Calu3 (cell line): Measurements from ENCODE around the gene CCDC15. TPM values are rescaled to one million over a fixed set of nuclear protein-coding genes. Genes with fewer than 3 reads are reported as not detected.

Experiments used
- BruUV-seq: library from RNA; stranded (reverse); fragments of 400-500 nt; replicated peaks from 2 replicates; lab custom pipeline; 2021; lab: Mats Ljungman, UMichigan
- CTCF ChIA-PET: fragments of 300-600 bp; sonication (Branson Sonifier 250); formaldehyde crosslinking; loops from one replicate; lab custom pipeline; 2022; ENCODE audit warnings: antibody characterized with exemption; lab: Charles Lee
- DNase-seq: peaks from one replicate; pipeline ENCODE4 v3.0.0; 2022
- H3K27ac Mint-ChIP-seq: one replicate; pipeline ENCODE4 v1.8.0; 2022; ENCODE audit warnings: mixed read lengths; ENCODE audit not compliant: unreplicated experiment
- H3K27me3 Mint-ChIP-seq: one replicate; pipeline ENCODE4 v1.8.0; 2022; ENCODE audit warnings: mixed read lengths; ENCODE audit not compliant: unreplicated experiment
- H3K36me3 Mint-ChIP-seq: one replicate; pipeline ENCODE4 v1.8.0; 2022; ENCODE audit warnings: mild to moderate bottlenecking, moderate library complexity, mixed read lengths; ENCODE audit not compliant: insufficient read depth, unreplicated experiment
- H3K4me1 Mint-ChIP-seq: one replicate; pipeline ENCODE4 v1.8.0; 2022; ENCODE audit warnings: mild to moderate bottlenecking, low read depth, mixed read lengths; ENCODE audit not compliant: unreplicated experiment
- H3K4me3 Mint-ChIP-seq: one replicate; pipeline ENCODE4 v1.8.0; 2022; ENCODE audit warnings: mild to moderate bottlenecking, low read depth, moderate library complexity, mixed read lengths; ENCODE audit not compliant: unreplicated experiment
- H3K9me3 Mint-ChIP-seq: one replicate; pipeline ENCODE4 v1.8.0; 2022; ENCODE audit warnings: low read depth, mixed read lengths; ENCODE audit not compliant: unreplicated experiment
- intact Hi-C: fragments of 100-400 bp; cut with micrococcal nuclease; formaldehyde crosslinking; loops from one replicate; pipeline ENCODE4 v1.10.0; 2022; ENCODE audit not compliant: unreplicated experiment
- total RNA-seq: library from RNA; stranded (reverse); gene quantifications from 2 replicates; pipeline ENCODE4 v1.2.3, GENCODE V29; 2022
- TF ChIP-seq, protein P1 (sequence below): fragments of 200-600 bp; IDR thresholded peaks from one replicate; pipeline ENCODE4 v1.8.0; 2022; ENCODE audit warnings: antibody characterized with exemption; ENCODE audit not compliant: unreplicated experiment

Gene CCDC15
- total RNA-seq, 1 experiment from 2014 or later: 2.3 TPM

DNA sequence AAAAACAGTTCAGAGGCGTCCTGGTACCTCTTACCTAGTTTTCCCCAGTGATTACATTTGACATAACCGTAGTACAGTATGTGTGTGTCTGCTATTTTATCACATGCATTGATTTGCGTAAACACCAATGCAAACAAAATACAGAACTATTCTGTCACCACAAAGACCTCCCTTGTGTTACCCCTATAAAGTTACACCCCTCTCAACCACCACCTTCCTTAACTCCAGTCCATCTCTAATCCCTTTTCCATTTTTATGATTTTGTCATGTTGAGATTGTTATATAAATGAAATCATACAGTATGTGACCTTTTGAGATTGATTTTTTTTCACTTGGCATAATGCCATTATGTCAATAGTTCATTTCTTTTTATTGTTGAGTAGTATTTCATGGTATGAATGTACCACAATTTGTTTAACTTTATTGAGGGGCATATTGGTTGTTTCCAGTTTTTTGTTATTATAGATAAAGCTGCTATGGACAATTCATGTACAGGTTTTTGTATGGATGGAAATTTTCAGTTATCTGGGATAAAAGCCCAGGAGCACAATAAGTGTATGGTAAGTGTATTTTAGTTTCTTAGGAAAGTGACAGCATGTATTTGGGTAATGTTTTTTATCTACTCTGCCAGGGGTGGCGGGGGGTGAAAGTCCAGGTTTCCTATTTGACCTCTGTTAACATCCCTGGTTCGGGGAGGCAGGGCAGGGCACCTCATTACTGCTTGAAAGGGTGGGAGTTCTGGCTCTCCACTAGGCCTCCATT, 103.1 kb downstream of the CCDC15 start:
- CTCF ChIA-PET: no interaction called here
- DNase-seq: no peak
- Mint-ChIP-seq H3K27me3 (no peaks in the 10 kb centered on the region), H3K9me3 (no peaks in the 10 kb centered on the region), H3K36me3 (no peaks in the 10 kb centered on the region), H3K4me3 (no peak overlapping the region), H3K4me1 (peaks cover 36% of the 10 kb centered on the region), H3K27ac (no peak overlapping the region)
- BruUV-seq: no TSS peak
- TF ChIP-seq, protein P1, sequence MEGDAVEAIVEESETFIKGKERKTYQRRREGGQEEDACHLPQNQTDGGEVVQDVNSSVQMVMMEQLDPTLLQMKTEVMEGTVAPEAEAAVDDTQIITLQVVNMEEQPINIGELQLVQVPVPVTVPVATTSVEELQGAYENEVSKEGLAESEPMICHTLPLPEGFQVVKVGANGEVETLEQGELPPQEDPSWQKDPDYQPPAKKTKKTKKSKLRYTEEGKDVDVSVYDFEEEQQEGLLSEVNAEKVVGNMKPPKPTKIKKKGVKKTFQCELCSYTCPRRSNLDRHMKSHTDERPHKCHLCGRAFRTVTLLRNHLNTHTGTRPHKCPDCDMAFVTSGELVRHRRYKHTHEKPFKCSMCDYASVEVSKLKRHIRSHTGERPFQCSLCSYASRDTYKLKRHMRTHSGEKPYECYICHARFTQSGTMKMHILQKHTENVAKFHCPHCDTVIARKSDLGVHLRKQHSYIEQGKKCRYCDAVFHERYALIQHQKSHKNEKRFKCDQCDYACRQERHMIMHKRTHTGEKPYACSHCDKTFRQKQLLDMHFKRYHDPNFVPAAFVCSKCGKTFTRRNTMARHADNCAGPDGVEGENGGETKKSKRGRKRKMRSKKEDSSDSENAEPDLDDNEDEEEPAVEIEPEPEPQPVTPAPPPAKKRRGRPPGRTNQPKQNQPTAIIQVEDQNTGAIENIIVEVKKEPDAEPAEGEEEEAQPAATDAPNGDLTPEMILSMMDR: no peak
- intact Hi-C loops: loop anchor here (5.0 kb wide), 1 partner anchor 85 kb away; no protein-coding TSS in a partner anchor

DNA sequence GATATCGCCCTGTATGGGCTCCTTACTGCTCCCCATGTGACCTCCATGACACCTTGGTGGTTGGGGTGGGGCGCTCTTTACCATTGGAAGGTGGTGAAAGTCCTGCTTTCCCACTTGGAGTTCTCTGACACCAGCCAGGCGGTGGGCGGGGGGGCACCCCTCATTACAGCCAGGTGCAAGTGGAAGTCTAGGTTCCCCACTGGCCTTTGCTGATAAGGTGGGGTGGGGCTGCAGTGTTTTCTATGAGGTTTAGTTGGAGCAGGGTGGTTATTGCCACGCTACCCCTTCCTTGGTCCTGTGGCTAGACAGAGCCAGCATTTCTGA, 103.7 kb downstream of the CCDC15 start:
- H3K27me3 Mint-ChIP-seq: no peaks in the 10 kb centered on the region
- H3K36me3 Mint-ChIP-seq: peaks cover 3% of the 10 kb centered on the region
- intact Hi-C loops: loop anchor here (5.0 kb wide), 1 partner anchor 85 kb away; no protein-coding TSS in a partner anchor
- H3K4me1 Mint-ChIP-seq: peaks cover 36% of the 10 kb centered on the region
- H3K4me3 Mint-ChIP-seq: no peak overlapping the region
- no peak for DNase-seq
- CTCF ChIA-PET: no interaction called here
- H3K9me3 Mint-ChIP-seq: no peaks in the 10 kb centered on the region
- BruUV-seq: no TSS peak
- TF ChIP-seq, protein P1: no peak
- no peak overlapping the region for H3K27ac Mint-ChIP-seq

DNA sequence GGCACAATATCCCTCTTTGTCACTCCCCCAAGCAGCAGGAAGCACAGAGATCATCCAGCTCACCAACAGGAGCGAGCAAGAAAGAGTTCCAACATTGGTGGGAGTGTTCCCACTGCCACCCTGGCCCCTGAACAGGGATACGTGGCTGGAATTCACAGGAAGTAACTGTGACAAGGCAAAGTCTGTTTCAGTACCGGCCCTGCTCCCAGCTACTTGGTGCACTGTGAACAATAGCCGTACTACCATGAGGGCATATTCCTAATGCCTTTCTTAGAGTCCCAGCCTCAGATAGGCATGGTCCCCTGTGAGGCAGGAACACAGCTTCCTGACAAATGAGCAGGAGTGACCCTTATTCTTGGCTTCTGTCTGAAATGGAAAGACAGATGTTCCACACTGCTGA, 107.3 kb downstream of the CCDC15 start:
- intact Hi-C loops: no loop called here
- DNase-seq: no peak
- Mint-ChIP-seq H3K36me3 (peaks cover 9% of the 10 kb centered on the region), H3K27me3 (no peaks in the 10 kb centered on the region), H3K4me1 (peaks cover 18% of the 10 kb centered on the region), H3K27ac (no peak overlapping the region), H3K4me3 (no peak overlapping the region), H3K9me3 (no peaks in the 10 kb centered on the region)
- TF ChIP-seq, protein P1: no peak
- CTCF ChIA-PET: interaction anchor here (0.5 kb wide), 1 partner anchor 26 kb away, joined by 3 read pairs; no protein-coding TSS in a partner anchor
- BruUV-seq: no TSS peak

DNA sequence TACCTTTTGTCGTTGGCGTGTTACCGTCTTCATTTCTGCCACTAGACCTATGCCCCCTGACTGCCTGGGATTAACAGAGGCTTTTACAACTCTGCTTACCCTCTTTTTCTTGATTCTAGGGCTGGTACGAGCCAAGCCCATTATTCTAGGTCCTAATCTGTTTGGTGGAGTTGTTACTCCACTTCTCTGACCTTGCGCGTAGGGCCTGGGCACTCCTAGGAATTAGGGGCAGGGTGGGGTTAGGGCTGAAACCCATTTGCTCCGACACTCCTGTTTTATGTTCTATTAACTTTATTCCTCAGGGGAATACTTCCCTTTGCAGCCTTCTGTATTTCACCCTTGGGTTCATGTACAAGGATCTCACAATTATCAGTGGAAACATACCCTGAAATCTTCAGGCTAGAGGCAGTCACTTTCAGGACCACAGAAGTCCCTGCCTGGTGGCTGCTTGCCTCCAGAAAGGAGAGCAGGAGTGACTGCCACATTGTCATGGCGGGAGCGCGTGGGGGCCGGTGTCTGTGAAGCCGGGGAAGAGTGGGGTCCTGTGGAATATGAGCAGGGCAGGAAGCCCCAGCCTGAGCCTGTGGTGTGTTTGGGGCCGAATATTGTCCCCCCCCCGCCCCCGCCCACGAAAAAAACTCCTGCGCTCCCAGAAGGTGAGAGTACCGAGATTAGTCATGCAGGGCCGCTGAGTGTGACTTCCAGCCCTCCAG, 108.4 kb downstream of the CCDC15 start:
- H3K27ac Mint-ChIP-seq: peak overlapping the region; percentile 47
- DNase-seq: no peak
- peak overlapping the region; percentile 75 for H3K4me3 Mint-ChIP-seq
- TF ChIP-seq, protein P1: no peak
- H3K9me3 Mint-ChIP-seq: no peaks in the 10 kb centered on the region
- CTCF ChIA-PET: no interaction called here
- H3K36me3 Mint-ChIP-seq: peaks cover 9% of the 10 kb centered on the region
- peaks cover 10% of the 10 kb centered on the region for H3K4me1 Mint-ChIP-seq
- H3K27me3 Mint-ChIP-seq: no peaks in the 10 kb centered on the region
- intact Hi-C loops: no loop called here
- BruUV-seq: no TSS peak
